DND-41 (cell line): ENCODE measurements around the gene RNF32.

Experiments used
- ATAC-seq: fragments of 200-7000 bp; cut with Tn5 transposase; 3 replicates; pipeline ENCODE4 v1.9.1; 2021; ENCODE audit warnings: low read depth; ENCODE audit not compliant: insufficient read depth
- DNase-seq: peaks from one replicate; pipeline ENCODE4 v3.0.0-alpha.2; 2020
- H2AFZ ChIP-seq: 2 replicates; pipeline ENCODE4 v1.6.0; 2012; ENCODE audit warnings: low read depth, low read length
- H3K27ac ChIP-seq: 2 replicates; pipeline ENCODE4 v1.5.1; 2012; ENCODE audit warnings: low read length, inconsistent platforms
- H3K27me3 ChIP-seq: fragments of 200-600 bp; sonication (generic); 2 replicates; pipeline ENCODE4 v1.6.0; 2012; ENCODE audit warnings: low read length, mild to moderate bottlenecking, inconsistent platforms; ENCODE audit not compliant: insufficient read depth, poor library complexity
- H3K36me3 ChIP-seq: 2 replicates; pipeline ENCODE4 v1.5.1; 2012; ENCODE audit warnings: low read length, inconsistent platforms; ENCODE audit not compliant: insufficient read depth
- H3K4me1 ChIP-seq: 2 replicates; pipeline ENCODE4 v1.5.1; 2012; ENCODE audit warnings: mild to moderate bottlenecking, low read length; ENCODE audit not compliant: insufficient read depth
- H3K4me2 ChIP-seq: 2 replicates; pipeline ENCODE4 v1.6.0; 2012; ENCODE audit warnings: mild to moderate bottlenecking, moderate library complexity, low read length, inconsistent platforms; ENCODE audit not compliant: insufficient read depth
- H3K4me3 ChIP-seq, 2 experiments: fragments of 200-600 bp in 1 of 2; shearing (Covaris generic) in 1 of 2; 2 replicates each; pipeline ENCODE4 v1.5.1; 2012 to 2016; ENCODE audit warnings: inconsistent platforms in 2 of 2, low read length in 2 of 2, mild to moderate bottlenecking in 2 of 2, low read depth in 1 of 2, moderate library complexity in 1 of 2
- H3K79me2 ChIP-seq: 2 replicates; pipeline ENCODE4 v1.6.0; 2012; ENCODE audit warnings: low read length, inconsistent platforms; ENCODE audit not compliant: insufficient read depth
- H3K9ac ChIP-seq: 2 replicates; pipeline ENCODE4 v1.6.0; 2012; ENCODE audit warnings: low read depth, mild to moderate bottlenecking, inconsistent platforms, low read length, moderate library complexity
- H3K9me3 ChIP-seq: 2 replicates; pipeline ENCODE4 v1.5.1; 2012; ENCODE audit warnings: low read length, moderate library complexity, mild to moderate bottlenecking, inconsistent platforms; ENCODE audit not compliant: insufficient read depth, severe bottlenecking
- H4K20me1 ChIP-seq: 2 replicates; pipeline ENCODE4 v1.6.0; 2012; ENCODE audit warnings: low read length; ENCODE audit not compliant: insufficient read depth
- CTCF ChIP-seq: IDR thresholded peaks from 2 replicates; pipeline ENCODE4 v1.5.1; 2012; ENCODE audit warnings: borderline replicate concordance, low read length, moderate library complexity, mild to moderate bottlenecking; ENCODE audit not compliant: poor library complexity, severe bottlenecking; ENCODE audit errors: extremely low read depth
- EZH2 ChIP-seq: IDR thresholded peaks from 3 replicates; pipeline ENCODE4 v1.6.1; 2012; ENCODE audit warnings: borderline replicate concordance, low read depth, mild to moderate bottlenecking, moderate library complexity, low read length, inconsistent platforms; ENCODE audit not compliant: severe bottlenecking

RNF32 gene

GRCh38 chr7:156616269-156617202 lies 24.0 kb upstream of the RNF32 start:
- Histone ChIP-seq H2AFZ (no peak overlapping the region), H3K36me3 (no peaks in the 10 kb centered on the region), H3K27ac (no peak overlapping the region), H3K27me3 (peaks cover 6% of the 10 kb centered on the region), H3K4me3 (no peak overlapping the region), H4K20me1 (no peaks in the 10 kb centered on the region), H3K4me1 (no peaks in the 10 kb centered on the region), H3K9ac (no peak overlapping the region), H3K79me2 (no peaks in the 10 kb centered on the region), H3K9me3 (peaks cover 3% of the 10 kb centered on the region), H3K4me2 (no peak overlapping the region)
- no peak for DNase-seq
- TF ChIP-seq EZH2 (no peak), CTCF (no peak)
- ATAC-seq, result no peak

- Histone ChIP-seq H3K9ac (no peak overlapping the region), H3K79me2 (no peaks in the 10 kb centered on the region), H3K4me1 (no peaks in the 10 kb centered on the region), H2AFZ (no peak overlapping the region), H3K9me3 (peaks cover 3% of the 10 kb centered on the region), H4K20me1 (no peaks in the 10 kb centered on the region), H3K4me2 (no peak overlapping the region), H3K36me3 (no peaks in the 10 kb centered on the region), H3K4me3 (no peak overlapping the region), H3K27me3 (peaks cover 6% of the 10 kb centered on the region), H3K27ac (no peak overlapping the region)
- no peak for ATAC-seq
- DNase-seq, result no peak
- TF ChIP-seq EZH2, result no peak
- no peak for TF ChIP-seq CTCF
Measured at GRCh38 chr7:156617215-156617614, 23.4 kb upstream of the RNF32 start.

GRCh38 chr7:156618078-156618779 lies 22.3 kb upstream of the RNF32 start:
- peaks cover 3% of the 10 kb centered on the region for H3K9me3 ChIP-seq
- H2AFZ ChIP-seq, result no peak overlapping the region
- no peaks in the 10 kb centered on the region for H3K36me3 ChIP-seq
- no peaks in the 10 kb centered on the region for H4K20me1 ChIP-seq
- DNase-seq (no peak), ATAC-seq (no peak)
- H3K4me2 ChIP-seq, result no peak overlapping the region
- H3K4me3 ChIP-seq, result no peak overlapping the region
- no peak overlapping the region for H3K9ac ChIP-seq
- peaks cover 3% of the 10 kb centered on the region for H3K27me3 ChIP-seq
- no peaks in the 10 kb centered on the region for H3K79me2 ChIP-seq
- no peak overlapping the region for H3K27ac ChIP-seq
- no peaks in the 10 kb centered on the region for H3K4me1 ChIP-seq
- TF ChIP-seq EZH2, result no peak
- TF ChIP-seq CTCF, result no peak
